Left forelimb (tissue), 1 donor: Measurements from ENCODE around the gene CHN1.

Source experiments
- DNase-seq: peaks from one replicate; pipeline ENCODE4 v3.0.0-alpha.2; 2018; ENCODE audit warnings: low spot score

CHN1 gene

DNA sequence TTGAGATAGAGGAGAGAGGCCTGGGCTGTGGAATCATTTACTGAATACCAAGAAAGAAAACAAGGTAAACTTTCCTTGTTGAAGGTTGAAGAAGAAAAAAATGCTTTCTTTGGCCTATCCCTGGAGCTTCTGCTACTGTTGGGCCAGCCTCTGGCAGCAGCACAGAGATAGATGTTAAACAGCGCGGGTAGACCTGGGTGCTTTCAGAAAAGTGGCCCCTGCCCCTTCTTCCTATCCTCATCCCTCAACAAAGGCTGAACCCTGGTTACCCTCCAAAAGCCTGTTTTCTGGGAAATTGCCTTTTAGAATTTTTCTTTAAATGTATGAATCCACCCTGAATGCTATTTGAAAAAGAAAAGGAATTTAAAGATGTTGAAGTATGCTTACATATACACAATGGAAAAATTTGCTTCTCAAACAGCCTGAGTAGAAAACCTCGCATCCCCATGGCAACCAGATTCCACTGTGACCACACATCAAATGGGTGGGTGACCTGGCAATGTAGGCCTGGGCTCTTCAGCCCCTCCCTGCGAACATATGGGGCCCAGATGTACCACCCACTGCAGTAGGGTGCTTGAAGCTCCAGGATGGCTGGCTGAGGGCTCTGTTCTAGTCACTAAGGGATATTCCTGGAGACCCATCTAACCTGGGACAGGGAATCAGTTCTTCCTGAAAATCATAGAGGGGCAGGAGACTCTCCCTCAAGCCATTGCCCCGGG, 217.5 kb downstream of the CHN1 start:
- peak; percentile 81 for DNase-seq

DNA sequence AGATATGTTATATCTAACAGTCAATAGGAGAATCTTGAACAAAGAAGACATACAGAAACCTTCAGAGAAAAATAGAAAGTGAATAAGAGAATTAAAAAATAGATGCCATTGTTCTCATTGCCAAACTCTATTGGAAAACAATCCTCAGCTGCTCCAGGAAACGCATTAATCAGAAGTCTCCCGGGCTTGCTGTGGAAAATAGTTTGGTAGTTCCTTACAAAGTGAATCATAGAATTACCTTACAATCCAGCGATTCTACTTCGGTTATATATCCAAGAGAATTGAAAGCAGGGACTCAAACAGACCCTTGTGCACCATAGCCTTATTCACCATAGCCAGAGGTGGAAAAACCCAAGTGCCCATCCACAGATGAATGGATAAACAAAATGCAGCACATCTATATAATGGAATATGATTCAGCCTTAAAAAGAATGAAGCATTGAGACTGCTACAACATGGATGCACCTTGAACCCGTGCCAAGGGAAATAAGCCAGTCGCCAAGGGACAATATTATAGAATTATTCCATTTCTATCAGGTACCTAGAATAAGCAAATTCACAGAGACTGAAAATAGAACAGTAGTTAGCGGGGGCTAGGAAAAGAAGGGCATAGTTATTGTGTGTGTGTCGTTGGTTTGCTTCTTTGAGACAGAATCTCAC, 219.0 kb downstream of the CHN1 start:
- DNase-seq: no peak

DNA sequence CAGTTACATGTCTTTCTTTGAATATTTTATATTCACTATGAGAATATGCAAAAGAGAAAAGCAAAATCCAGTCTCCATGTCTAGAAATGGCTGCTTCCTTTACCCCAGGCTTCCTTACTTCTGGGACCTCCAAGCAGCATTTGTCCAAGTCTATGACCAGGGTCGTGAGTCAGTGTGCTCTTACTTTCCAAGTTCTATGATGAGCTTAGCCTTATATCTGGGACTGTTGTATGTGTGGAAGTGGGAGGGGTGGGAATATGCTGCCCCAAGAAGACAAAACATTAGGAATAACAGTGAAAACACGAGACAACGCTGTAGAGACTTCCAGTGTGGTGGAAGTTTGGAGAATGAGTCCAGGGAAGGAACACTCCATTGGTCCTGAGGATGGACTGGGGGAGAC, 219.7 kb downstream of the CHN1 start:
- no peak for DNase-seq

DNA sequence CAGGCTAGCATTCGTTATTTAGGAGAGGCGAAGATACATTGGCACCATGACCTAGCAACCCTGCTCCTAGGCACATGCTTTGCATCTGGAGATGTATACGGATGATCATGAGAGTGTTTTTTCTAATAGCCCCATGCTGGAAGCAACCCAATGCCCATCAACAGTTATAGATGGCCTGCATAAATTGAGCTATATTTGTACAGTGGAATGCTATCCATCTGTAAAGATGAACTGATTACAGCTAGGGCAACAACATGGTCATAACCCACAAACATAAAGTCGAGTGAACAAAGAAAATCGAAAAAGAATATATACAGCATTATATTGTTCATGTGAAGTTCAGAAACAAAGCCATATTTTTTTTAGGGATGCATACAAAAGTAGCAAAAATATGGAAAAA, 220.3 kb downstream of the CHN1 start:
- DNase-seq: no peak

DNA sequence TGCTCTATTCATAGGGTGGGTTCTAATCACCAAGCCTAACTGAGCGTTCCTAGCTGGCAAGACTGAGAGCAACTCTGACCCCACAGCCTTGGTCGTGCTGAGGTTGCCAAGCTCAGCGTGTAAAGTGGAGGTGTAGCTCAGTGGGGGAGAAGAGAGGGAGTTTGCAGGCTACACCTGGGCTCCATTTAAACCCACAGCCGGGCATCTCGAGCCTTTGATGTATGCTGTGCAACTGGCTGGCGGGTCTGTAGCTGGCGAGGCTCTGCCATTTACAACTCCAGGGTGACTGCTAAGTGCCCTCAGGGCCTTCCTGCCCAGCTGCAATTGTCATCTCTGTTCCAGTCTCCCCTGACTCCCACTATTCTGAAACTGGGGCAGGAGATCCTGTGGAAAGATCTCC, 220.9 kb downstream of the CHN1 start:
- DNase-seq: no peak

DNA sequence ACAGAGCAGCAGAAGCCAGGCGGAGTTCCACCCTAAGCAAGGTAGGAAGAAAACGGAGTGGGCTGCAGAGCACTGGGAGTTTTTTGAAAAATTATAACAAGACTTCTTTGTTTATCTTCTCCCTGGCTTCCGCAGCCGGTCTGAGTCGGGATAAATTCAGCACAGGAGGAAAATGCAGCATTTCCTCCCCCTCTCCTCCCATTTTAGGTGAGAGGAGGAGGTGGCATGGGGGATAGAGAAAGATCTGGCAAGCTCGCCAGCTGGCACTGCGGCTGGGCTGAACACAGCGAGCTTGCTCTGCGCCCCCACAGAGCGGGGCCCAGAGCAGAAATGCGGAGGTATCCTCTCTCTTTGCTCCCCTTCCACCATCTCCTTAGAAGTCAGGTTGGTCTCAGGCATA, 223.2 kb downstream of the CHN1 start:
- no peak for DNase-seq

DNA sequence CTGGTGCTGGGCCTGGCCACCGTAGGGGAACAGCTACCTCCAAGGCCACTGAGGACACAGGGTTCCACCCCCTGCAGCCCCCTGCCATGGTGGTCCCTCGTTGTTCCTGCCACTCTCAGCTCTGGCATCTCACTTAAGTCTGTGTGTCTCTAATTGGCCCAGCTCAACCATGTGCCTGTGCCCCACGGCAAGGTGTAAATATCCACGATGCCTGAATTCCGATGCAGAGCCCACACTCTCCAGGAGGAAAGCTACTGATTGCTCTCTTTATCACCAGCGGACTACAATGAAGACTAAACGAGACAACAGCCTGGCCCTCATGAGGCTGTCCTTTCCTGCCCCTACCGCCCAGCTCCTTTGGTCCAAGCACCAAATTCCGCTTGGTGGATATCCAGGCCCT, 223.9 kb downstream of the CHN1 start:
- no peak for DNase-seq

DNA sequence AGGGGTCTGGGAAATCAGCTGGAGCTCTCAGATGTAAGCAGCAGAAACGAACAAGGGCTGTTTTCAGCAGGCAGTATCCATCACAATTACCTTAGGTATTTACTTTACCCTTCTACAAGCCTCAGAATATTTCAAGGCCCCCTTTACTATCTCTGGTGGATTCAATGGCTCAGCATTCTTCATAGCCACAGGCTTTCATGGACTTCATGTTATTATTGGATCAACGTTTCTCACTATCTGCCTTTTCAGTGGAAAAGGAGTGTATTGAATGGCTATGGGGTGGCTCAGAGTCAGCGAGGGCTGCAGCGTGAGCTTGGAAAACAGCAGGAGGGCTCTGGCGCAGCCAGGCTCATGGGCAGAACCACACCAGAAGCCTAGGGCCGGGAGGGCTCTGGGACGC, 224.3 kb downstream of the CHN1 start:
- DNase-seq: no peak

DNA sequence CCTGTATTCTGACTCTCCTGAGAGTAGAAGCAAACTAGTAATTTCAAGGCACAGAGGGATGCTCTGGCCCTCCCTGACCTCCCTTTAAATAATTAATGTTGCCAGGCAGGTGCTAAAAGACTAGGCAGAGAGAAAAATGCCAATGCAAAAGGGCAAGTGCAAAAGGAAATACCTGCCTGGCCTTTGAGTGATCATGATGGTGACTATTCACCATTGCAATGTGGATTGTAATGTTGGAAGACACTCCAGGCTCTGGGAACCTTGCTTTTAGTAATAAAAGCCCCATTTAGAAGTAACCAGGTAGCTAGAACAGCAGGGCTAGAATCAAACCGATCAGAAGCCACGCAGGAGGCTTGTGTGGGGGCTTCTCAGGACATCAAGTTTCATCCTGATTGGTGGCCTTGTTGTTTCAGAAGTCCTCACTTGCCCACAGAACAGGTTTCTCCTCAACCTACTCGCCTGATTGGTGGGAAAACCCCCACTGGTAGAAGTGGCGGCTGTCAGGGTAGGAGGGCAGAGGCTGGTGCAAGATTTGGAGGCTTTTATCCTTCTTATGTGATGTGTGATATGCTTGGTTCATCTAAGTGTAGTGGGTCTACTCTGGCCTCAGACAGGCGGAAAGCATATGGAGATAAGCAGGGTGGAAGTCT, 224.9 kb downstream of the CHN1 start:
- DNase-seq: no peak

DNA sequence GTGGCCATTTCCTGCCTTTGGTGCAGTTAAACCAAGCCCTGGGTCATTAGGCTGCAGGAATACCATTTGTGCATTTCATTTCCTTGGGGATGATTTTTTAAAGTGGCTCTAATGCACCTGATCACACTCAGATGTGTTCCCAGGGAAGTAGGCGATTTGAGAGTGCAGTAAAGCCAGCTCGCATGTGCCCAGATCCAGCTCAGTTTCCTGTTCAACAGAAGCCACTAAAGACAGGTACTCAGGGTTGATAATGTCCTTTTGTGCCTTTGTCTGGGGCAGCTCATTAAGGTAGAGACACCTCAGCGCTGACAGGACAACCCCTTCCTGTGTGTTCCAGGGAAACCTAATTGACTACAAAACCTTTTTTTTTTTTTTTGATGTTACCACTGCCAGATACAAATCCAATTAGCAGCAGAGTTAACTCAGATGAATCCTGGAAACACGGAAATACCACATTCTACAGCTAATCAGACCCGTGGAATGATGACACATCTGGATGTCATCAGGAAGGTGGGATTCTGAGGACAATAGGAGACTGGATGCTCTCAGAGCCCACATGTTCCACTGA, 225.7 kb downstream of the CHN1 start:
- no peak for DNase-seq

DNA sequence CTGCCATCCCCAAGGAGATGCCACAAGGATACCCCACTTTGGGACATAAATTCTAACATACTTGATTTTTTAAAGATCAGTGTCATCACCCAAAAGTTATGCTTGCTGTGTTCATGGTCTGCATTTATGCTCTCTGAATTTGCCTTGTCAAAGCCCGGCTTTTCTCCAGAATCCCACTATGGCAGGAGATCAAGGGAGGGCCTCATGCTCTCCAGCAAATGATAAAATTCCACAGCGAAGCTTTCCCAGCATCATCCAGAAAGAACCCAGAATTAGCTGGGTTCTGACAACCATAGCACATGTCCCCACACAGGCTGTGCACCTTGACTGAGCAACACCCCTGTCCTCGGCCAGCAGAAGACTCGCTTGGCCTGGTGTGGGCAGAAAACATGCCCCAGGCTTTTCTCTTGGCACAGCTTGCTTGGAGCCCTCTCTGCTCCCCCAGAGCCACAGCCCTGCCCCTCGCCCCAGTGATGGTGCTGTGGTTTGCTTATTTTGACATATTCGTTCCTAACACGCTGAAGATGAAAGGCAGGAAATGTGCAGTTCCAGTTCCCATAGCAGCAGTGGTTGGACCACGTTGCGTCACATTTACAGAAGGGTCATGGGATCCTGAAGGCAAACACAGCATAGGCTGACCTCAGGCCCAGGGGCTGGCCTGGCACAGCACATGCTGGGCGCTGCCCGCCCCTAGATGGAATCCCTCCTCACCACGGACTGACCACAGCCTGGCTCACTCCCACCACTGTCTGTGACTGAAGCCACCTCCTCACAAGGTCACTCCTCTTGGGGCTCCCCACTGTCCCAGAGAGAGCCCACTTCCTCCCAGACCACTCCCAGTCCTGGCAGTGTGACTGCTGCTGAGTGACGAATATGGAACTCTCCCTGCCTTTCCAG, 226.8 kb downstream of the CHN1 start:
- peak; percentile 72 for DNase-seq

DNA sequence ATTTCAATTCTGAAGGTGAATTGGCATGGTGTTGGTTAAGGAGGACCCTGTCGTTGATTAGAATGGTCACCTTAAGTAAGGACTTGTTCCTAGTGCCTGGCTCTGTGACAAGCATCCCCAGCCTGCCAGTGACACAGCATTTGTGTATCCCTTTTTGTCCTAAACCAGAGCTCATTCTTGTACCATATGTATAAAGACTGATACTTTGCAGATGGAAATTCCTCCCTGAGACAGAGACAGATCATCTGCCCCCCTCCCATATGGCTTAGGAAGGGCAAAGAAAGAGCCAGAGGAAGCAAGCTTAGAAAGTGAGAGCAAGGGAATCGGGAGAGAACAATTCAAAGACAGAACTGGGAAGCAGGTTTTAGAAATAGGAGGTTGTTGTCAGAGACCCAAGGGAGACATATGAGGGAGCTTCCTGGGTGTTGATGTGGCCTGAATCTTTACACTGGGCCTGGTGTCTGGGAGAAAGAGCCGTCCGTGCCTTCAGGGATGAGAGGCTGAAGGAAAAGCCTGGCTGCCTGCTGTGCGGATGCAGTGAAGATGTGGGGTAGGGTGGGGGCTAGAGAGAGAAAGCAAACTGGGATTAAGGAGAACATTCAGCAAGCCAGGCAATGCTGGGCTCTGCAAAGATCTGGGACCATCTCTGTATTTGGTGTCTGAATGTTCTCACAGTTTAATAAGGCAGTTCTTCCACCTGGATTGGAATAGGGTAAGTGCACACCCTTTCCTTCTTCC, 227.7 kb downstream of the CHN1 start:
- DNase-seq: no peak

DNA sequence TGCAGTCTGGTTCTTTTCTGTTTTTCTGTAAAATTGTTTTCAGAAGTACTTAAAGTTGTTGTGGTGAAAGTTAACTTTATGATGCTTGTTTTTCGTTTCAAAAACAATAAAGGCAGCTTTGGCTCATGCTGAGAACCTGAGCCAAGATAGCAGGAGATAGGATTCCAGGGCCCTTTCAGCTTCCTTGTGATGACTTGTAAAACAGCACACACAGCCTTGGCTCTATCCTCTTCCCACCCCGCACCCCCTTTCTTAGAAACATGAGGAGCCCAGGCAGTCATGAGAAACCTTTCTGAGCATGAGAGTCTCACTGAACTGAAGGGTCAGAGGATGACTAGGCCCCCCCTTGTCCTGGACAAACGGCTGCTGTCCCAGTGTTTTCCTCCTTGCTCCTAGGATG, 228.5 kb downstream of the CHN1 start:
- peak; percentile 28 for DNase-seq

DNA sequence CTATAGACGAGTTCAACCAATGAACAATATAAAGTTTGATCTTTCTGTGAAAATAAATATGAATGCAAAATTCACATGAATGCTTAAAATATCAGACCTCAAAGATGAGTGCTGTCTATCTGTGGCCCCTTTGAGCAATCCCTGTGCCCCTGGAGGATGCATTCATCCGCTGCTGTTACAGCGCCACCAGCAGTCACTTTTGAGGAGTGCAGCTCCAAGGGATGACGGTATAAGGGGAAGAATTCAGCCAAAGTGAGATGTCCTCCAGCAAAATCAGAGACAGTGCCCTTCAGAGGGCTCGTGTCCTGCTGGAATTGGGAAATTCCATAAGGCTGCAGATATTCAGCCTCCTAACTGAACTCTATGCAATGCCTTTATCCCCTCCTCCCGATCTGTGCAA, 229.0 kb downstream of the CHN1 start:
- peak; percentile 38 for DNase-seq

DNA sequence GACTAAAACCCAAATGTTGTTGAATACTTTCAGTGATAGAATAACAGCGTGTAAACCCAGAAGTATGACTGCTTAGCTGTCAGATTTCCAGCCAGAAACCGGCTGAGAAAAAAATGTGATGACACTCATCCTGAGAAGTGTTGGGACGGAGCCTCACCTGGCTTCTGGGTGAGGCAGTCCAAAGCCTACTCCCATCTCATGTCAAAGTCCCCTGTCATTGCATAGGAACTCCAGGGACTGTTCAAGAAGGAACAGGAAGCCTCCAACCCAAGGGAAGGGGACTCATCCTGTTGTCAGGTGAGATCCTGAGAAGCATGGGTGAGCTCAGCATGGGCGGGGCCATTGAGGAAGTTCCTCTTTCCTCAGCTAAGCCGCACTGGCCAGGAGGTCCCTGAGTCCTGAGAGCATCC, 229.6 kb downstream of the CHN1 start:
- peak; percentile 33 for DNase-seq

DNA sequence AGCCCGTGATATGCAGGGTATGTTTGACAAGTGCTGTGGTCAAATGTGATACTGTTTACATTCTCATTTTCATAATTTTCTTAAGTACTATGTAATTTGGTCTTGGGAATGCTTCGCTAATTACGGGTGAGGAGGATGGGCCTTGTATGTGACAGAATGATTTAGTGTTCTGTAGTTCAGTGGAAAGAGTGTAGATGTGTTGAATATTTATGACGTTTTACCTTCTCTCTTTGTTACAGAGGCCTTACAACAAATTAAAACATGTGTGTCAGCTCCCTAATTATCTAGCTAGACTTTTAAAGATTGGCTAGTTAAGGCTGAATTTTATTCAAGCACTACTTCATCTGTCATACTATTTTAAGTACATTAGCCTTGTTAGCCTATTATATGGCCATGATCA, 230.3 kb downstream of the CHN1 start:
- DNase-seq: no peak

DNA sequence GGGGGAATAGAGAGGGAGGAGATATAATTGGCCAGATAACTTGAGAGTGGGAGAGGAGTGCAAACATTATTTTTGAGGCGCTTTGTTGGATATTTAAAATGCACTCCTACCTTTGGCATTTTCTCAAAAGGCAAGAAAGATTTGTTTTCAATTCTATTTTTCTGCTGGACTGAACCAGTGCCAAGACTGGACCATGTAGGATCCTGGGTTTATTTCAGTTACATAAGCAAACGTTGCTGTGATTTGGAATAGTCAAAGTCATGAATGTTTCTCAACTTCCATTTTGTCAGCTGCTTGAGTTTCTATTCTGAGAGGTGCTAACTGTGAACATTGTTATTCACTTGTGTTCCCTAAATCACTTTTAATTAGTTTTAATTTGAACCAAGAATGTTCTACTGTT, 232.0 kb downstream of the CHN1 start:
- no peak for DNase-seq

DNA sequence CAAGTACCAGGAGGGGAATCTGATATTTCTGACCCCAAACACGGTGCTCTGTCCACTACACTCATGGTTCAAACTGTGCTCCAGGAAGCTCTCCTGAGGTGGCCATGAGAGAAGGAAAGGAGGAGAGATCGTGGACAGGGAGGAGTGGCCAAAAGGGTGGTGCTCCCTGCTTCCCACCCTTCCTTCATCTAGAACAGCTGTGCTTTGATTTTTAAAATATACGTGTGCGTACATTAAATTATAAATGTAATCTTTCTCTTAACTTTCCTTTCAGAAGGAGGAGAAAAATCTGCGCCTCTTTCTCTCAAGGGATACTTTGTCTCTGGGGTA, 232.7 kb downstream of the CHN1 start:
- no peak for DNase-seq

DNA sequence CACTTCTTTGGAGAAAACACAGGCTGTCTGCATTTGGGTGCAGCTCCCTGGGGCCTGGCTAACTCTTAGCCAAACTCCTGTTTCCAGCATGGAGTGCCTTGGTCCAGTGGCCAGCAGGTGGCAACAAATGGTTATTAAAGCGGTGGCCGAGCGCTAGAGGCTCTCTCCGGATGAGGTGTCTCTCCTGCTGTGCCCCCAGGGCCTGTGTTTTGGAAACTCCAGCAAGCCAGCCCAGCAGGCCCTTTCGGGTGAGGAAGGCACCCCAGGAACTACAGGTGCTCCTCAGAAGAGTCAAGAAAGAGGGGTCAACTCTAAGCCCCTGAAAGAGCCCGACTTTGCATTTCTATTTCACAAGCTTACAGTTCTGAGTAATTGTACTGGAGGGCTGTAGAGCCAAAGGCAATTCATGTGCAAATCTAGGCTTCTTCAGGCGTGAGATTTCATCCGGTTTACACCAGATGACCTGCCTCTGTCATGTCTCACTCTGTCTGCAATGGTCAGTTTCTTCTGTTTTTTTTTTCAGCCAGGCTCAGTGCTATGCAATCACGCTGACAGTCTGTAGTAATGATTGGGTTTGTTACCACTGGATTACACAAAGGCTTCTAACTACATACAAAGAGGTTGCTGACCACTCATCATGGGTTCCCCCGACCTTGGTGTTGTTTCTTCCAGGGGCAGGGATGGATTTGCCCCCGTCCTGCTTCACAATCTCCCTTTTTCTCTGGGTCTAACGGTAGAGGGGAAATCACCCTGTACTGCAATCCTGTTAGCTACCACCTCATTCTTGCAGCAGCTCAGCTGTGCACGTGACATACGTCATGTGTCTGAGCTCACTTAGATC, 233.3 kb downstream of the CHN1 start:
- DNase-seq: peak; percentile 80

DNA sequence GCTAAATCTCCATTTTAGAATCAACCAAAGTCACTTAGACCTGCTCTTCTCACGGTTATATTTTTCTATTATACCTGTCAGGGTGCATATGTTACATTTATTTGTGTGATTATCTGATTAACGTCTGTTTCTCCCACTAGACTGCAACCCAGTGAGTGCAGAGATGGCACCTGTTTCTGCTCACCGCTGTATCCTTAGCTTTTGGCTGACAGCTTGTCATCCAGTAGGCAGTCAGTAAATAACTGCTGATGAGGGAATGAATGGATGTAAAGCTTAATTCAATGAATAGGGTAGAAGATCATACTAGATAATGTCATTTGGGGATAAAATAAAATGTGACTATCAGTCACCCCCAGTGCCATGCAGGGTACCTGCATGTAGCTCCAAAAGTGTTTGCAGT, 234.0 kb downstream of the CHN1 start:
- no peak for DNase-seq

DNA sequence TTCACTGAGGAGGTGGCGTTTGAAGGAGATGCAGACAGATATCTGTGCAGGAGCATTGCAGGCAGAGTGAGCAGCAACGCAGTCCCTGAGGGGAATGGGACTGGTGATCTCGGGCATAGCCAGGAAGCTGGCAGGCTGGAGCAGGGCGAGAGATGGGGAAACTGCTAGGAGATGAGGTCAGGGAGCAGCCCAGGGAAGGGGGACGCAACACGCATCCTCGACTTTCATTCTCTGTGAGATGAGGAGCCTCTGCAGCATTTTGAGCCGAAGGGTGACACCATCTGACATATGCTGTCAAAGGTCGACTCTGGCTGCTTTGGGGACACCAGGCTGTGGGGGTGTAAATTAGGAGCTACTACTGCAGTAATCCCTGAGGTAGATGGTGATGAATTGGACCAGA, 236.6 kb downstream of the CHN1 start:
- peak; percentile 49 for DNase-seq
